ENCODE measurements around the gene SLC22A23.

Gene SLC22A23

DNA sequence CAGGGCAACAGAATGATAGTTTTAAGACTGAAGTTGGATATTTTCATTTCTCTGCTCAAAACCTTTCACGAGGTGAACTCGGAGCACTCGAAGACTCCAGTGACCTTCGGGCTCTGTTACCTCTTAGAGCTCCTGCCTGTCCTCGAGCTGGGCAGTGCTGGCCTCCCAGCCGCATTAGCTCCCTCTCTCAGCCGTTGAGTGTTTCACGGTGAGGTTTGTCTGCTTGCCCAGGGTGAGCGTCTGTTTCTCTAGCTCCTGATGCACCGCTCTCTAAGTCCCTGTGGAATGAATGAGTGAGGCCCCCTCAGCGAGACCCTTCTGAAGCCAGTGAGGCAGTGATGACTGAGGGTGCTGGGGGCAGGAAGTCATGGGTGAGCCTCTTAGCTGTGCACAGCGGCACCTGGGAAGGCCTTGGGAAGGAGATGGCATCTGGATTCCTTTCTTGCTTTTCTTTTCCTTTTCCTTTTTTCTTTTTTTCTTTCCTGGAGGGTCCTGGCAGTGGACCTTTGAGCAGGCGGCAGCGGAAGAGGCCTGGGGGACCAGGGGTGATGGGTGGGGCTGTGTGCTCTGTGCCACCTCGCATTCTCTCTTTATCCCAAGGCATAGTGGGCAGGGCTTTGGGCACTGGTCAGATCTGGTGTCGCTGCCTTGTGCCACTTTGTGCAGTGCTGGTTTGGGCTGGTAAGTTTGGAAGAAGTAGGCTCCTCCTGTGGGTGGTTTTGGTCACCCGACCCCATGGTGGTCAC, 195.9 kb downstream of the SLC22A23 start:
- H3K9me3 ChIP-seq (ENCODE audit: control insufficient read depth, low read depth, low read length), result no peaks in the 10 kb centered on the region
- H3K4me3 ChIP-seq (ENCODE audit: low read length), result peak overlapping the region; percentile 31
- no peak overlapping the region for H3K9ac ChIP-seq (ENCODE audit: low read length)
- H3K27me3 ChIP-seq (ENCODE audit: control insufficient read depth, insufficient read depth, low read length), result no peaks in the 10 kb centered on the region
- peaks cover 12% of the 10 kb centered on the region for H3K4me1 ChIP-seq (ENCODE audit: control insufficient read depth, low read depth, low read length)
- H3K27ac ChIP-seq (ENCODE audit: low read length), result no peak overlapping the region
- peaks cover 18% of the 10 kb centered on the region for H3K36me3 ChIP-seq (ENCODE audit: control insufficient read depth, low read depth, low read length)

- no peaks in the 10 kb centered on the region for H3K9me3 ChIP-seq (ENCODE audit: control insufficient read depth, low read depth, low read length)
- H3K4me1 ChIP-seq (ENCODE audit: control insufficient read depth, low read depth, low read length), result peaks cover 12% of the 10 kb centered on the region
- peak overlapping the region; percentile 31 for H3K4me3 ChIP-seq (ENCODE audit: low read length)
- H3K9ac ChIP-seq (ENCODE audit: low read length), result no peak overlapping the region
- H3K27me3 ChIP-seq (ENCODE audit: control insufficient read depth, insufficient read depth, low read length), result no peaks in the 10 kb centered on the region
- no peak overlapping the region for H3K27ac ChIP-seq (ENCODE audit: low read length)
- peaks cover 18% of the 10 kb centered on the region for H3K36me3 ChIP-seq (ENCODE audit: control insufficient read depth, low read depth, low read length)
Observed at GRCh38 chr6:3260296-3260695, 196.6 kb downstream of the SLC22A23 start.

GRCh38 chr6:3259491-3259958, 197.3 kb downstream of the SLC22A23 start:
- peak overlapping the region; percentile 86 for H3K9ac ChIP-seq (ENCODE audit: low read length)

DNA sequence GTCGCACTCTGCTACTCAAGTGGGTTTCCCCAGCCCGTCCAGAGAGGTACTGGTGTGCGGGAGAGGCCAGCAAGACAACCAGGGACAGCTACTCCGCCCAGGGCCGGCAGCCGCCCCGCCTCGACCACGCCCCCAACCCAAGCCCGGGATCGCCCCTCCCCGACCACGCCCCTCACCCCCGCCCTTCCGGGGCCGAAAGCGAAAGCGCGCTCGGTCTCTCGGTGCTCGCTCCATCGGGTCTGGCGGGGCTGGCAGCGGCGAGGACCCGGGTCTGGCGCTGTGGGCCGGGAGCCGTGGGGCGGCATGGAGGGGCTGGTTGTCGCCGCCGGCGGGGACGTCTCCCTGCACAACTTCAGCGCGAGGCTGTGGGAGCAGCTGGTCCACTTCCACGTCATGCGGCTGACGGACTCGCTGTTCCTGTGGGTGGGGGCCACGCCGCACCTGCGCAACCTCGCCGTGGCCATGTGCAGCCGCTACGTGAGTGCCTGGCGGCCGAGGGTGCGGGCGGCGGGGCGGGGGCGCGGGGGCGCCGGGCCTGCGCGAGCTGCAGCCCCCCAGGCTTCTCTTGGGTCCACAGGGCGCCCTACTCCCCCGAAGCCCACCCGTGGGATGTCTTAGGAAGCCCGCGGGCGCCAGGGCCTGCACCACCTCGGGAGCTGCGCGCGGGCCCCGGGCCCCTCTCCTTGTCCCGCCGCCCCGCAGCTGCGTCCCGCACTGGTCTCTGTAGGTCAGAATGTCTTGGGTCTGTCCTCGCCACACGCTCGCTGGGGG, 197.9 kb downstream of the SLC22A23 start, which contains the start of gene PSMG4:
PSMG4 (plus strand) TSS at position 228 of the 771 bp plus-strand sequence; CDS start at position 304, 76 bp downstream.
- Histone ChIP-seq H3K9me3 (ENCODE audit: control insufficient read depth, low read depth, low read length) (no peaks in the 10 kb centered on the region), H3K4me1 (ENCODE audit: control insufficient read depth, low read depth, low read length) (peaks cover 12% of the 10 kb centered on the region), H3K9ac (ENCODE audit: low read length) (peak within 1 kb of the TSS; percentile 86), H3K27ac (ENCODE audit: low read length) (peak within 1 kb of the TSS; percentile 65), H3K27me3 (ENCODE audit: control insufficient read depth, insufficient read depth, low read length) (no peaks in the 10 kb centered on the region), H3K36me3 (ENCODE audit: control insufficient read depth, low read depth, low read length) (peaks cover 4% of the 10 kb centered on the region), H3K4me3 (ENCODE audit: low read length) (peak within 1 kb of the TSS; percentile 90)

More at GRCh38 chr6:3259491-3259958, 197.3 kb downstream of the SLC22A23 start:
- no peaks in the 10 kb centered on the region for H3K27me3 ChIP-seq (ENCODE audit: control insufficient read depth, insufficient read depth, low read length)
- H3K4me3 ChIP-seq (ENCODE audit: low read length), result peak overlapping the region; percentile 90
- H3K9me3 ChIP-seq (ENCODE audit: control insufficient read depth, low read depth, low read length), result no peaks in the 10 kb centered on the region
- peak overlapping the region; percentile 65 for H3K27ac ChIP-seq (ENCODE audit: low read length)
- peaks cover 11% of the 10 kb centered on the region for H3K36me3 ChIP-seq (ENCODE audit: control insufficient read depth, low read depth, low read length)
- peaks cover 12% of the 10 kb centered on the region for H3K4me1 ChIP-seq (ENCODE audit: control insufficient read depth, low read depth, low read length)

- Histone ChIP-seq H3K9me3 (ENCODE audit: control insufficient read depth, low read depth, low read length) (no peaks in the 10 kb centered on the region), H3K27ac (ENCODE audit: low read length) (no peak overlapping the region), H3K4me3 (ENCODE audit: low read length) (peak overlapping the region; percentile 43), H3K36me3 (ENCODE audit: control insufficient read depth, low read depth, low read length) (no peaks in the 10 kb centered on the region), H3K27me3 (ENCODE audit: control insufficient read depth, insufficient read depth, low read length) (no peaks in the 10 kb centered on the region), H3K9ac (ENCODE audit: low read length) (no peak overlapping the region), H3K4me1 (ENCODE audit: control insufficient read depth, low read depth, low read length) (peaks cover 12% of the 10 kb centered on the region)
Observed at GRCh38 chr6:3258201-3258600, 198.6 kb downstream of the SLC22A23 start.

- Histone ChIP-seq H3K4me1 (ENCODE audit: control insufficient read depth, low read depth, low read length) (peaks cover 11% of the 10 kb centered on the region), H3K9me3 (ENCODE audit: control insufficient read depth, low read depth, low read length) (no peaks in the 10 kb centered on the region), H3K36me3 (ENCODE audit: control insufficient read depth, low read depth, low read length) (no peaks in the 10 kb centered on the region), H3K27ac (ENCODE audit: low read length) (no peak overlapping the region), H3K27me3 (ENCODE audit: control insufficient read depth, insufficient read depth, low read length) (no peaks in the 10 kb centered on the region), H3K4me3 (ENCODE audit: low read length) (no peak overlapping the region), H3K9ac (ENCODE audit: low read length) (no peak overlapping the region)
Observed at GRCh38 chr6:3253597-3253961, 203.3 kb downstream of the SLC22A23 start.

- H3K4me1 ChIP-seq (ENCODE audit: control insufficient read depth, low read depth, low read length), result peaks cover 8% of the 10 kb centered on the region
- no peaks in the 10 kb centered on the region for H3K36me3 ChIP-seq (ENCODE audit: control insufficient read depth, low read depth, low read length)
- no peaks in the 10 kb centered on the region for H3K9me3 ChIP-seq (ENCODE audit: control insufficient read depth, low read depth, low read length)
- H3K27me3 ChIP-seq (ENCODE audit: control insufficient read depth, insufficient read depth, low read length), result no peaks in the 10 kb centered on the region
- H3K27ac ChIP-seq (ENCODE audit: low read length), result no peak overlapping the region
- no peak overlapping the region for H3K9ac ChIP-seq (ENCODE audit: low read length)
- no peak overlapping the region for H3K4me3 ChIP-seq (ENCODE audit: low read length)
Observed at GRCh38 chr6:3252861-3253596, 203.8 kb downstream of the SLC22A23 start.

- Histone ChIP-seq H3K27me3 (ENCODE audit: control insufficient read depth, insufficient read depth, low read length) (no peaks in the 10 kb centered on the region), H3K9me3 (ENCODE audit: control insufficient read depth, low read depth, low read length) (no peaks in the 10 kb centered on the region), H3K4me1 (ENCODE audit: control insufficient read depth, low read depth, low read length) (peaks cover 14% of the 10 kb centered on the region), H3K36me3 (ENCODE audit: control insufficient read depth, low read depth, low read length) (no peaks in the 10 kb centered on the region), H3K9ac (ENCODE audit: low read length) (no peak overlapping the region), H3K4me3 (ENCODE audit: low read length) (no peak overlapping the region), H3K27ac (ENCODE audit: low read length) (no peak overlapping the region)
Observed at GRCh38 chr6:3252369-3252768, 204.5 kb downstream of the SLC22A23 start.

- Histone ChIP-seq H3K27ac (ENCODE audit: low read length) (no peak overlapping the region), H3K4me3 (ENCODE audit: low read length) (no peak overlapping the region), H3K9ac (ENCODE audit: low read length) (no peak overlapping the region)
Observed at GRCh38 chr6:3251462-3252314, 205.2 kb downstream of the SLC22A23 start.

GRCh38 chr6:3250231-3250675, 206.6 kb downstream of the SLC22A23 start:
- no peaks in the 10 kb centered on the region for H3K9me3 ChIP-seq (ENCODE audit: control insufficient read depth, low read depth, low read length)
- no peaks in the 10 kb centered on the region for H3K27me3 ChIP-seq (ENCODE audit: control insufficient read depth, insufficient read depth, low read length)
- H3K9ac ChIP-seq (ENCODE audit: low read length), result no peak overlapping the region
- H3K4me1 ChIP-seq (ENCODE audit: control insufficient read depth, low read depth, low read length), result peaks cover 16% of the 10 kb centered on the region
- no peak overlapping the region for H3K4me3 ChIP-seq (ENCODE audit: low read length)
- H3K27ac ChIP-seq (ENCODE audit: low read length), result no peak overlapping the region
- H3K36me3 ChIP-seq (ENCODE audit: control insufficient read depth, low read depth, low read length), result no peaks in the 10 kb centered on the region

More at GRCh38 chr6:3251462-3252314, 205.2 kb downstream of the SLC22A23 start:
- Histone ChIP-seq H3K4me1 (ENCODE audit: control insufficient read depth, low read depth, low read length) (peaks cover 16% of the 10 kb centered on the region), H3K27me3 (ENCODE audit: control insufficient read depth, insufficient read depth, low read length) (no peaks in the 10 kb centered on the region), H3K36me3 (ENCODE audit: control insufficient read depth, low read depth, low read length) (no peaks in the 10 kb centered on the region), H3K9me3 (ENCODE audit: control insufficient read depth, low read depth, low read length) (no peaks in the 10 kb centered on the region)

Data from iPS-18a (cell line).